ENCODE measurements around the gene FBXO41. TPM values are rescaled to one million over a fixed set of nuclear protein-coding genes. Genes with fewer than 3 reads are reported as not detected.

FBXO41 gene
- total RNA-seq, 1 donor from 2014 or later: 6.6 TPM

DNA sequence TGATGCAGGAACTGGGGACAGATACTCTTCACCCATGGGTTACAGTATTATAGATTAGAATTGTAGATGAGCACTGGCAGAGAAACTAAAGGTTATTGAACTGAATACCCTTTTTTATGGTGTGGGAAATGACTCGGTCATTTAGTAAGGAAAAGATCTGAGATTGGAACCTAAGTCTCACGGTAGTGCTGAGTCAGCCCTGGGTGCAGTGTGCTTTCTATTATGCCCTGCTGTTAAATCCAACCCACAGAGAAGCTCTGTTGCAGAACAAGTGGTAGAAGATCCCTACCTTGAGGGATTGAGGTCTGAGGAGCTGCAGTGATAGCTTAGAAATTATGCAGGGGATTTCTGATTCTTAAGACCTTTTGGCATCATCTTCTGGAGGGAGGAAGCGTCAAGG, 37.4 kb downstream of the FBXO41 start:
- no peak for DNase-seq (ENCODE audit: low spot score)

DNA sequence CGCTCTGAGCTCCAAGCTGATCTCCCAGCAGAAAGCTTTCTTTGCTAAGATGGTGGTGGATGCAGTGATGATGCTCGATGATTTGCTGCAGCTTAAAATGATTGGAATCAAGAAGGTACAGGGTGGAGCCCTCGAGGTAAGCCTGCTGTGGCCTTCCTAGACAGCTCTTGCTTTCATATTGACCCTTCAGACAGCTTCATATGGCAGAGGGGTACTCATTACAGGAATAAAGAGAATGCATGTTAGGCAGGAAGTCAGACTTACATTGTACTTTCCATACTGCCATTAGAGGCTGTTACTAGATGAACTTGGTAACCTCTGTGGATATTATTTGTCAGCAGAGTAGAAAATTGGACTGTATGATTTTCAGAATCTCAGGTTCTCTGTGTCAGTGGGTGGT, 39.7 kb downstream of the FBXO41 start:
- no peak for DNase-seq (ENCODE audit: low spot score)

DNA sequence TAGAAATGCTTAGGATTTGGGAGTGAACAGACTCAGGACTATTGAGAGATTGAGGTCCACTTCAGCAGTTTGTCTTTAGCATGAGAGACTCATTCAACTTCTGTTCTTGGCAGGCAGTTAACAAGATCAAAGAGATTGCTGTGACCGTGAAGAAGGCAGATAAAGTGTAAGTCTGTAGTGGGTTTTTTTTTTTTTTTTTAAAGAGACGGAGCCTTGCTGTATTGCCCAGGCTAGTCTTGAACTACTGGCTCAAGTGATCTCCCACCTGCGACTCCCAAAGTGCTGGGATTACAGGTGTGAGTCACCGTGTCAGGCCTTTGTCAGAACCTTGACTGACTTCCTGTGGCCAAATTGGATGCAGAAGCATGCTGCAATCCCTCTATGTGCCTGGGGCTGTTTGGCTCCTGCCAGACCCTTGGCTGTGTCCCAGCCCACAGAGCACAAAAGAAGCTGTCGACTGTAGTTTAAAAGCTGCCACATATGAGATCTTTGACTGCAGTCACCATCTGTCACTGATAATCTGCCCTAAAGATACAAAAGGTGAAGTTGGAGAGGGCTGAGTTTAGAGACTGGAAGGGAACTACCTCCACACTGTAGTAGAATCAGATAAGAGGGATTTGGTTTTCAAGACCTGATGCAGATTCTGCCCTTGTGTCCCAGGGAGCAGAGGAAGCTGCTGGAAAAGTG, 40.3 kb downstream of the FBXO41 start:
- no peak for DNase-seq (ENCODE audit: low spot score)

- no peak for DNase-seq (ENCODE audit: low spot score)
Measured at GRCh38 chr2:73239776-73240175, 44.5 kb downstream of the FBXO41 start.

DNA sequence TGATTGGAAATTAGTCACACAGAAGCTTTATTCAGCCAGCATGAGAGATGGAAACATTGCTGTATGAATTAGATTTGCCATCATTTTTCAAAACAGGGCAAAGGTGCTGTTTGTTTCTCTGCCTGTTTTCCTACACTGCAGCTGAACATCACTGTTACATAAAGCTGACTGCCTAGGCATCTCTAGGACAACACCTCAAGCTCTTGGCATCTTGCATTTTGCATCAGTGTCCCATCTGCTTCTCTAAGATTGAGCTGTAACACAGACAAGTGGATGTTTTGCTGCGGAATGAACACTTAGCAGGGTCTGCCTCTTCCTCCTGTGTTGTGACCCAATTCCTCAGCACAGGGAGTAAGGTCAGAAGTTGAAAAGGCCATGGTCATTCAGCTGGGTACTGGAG, 45.3 kb downstream of the FBXO41 start:
- DNase-seq (ENCODE audit: low spot score): no peak

- DNase-seq (ENCODE audit: low spot score): no peak
Measured at GRCh38 chr2:73238149-73238548, 46.1 kb downstream of the FBXO41 start.

DNA sequence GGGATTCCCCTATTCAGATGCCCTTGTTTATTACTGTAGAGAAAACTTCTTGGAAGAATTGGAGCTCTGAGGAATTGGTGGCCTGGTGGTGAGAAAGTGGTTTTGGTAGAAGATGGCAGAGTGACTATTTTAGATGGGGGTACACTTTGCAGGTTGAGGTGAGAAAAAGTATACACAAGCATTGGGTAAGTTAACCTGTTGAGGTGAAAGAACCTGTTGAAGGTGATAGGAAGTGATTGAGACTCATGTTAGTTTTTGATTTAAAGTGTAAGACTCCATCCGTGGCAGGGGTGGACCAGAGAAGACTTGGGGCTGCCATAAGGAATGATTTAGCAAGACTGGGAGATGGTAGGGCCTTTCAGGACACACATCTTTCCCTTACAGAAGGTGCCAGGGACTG, 47.1 kb downstream of the FBXO41 start:
- no peak for DNase-seq (ENCODE audit: low spot score)

DNA sequence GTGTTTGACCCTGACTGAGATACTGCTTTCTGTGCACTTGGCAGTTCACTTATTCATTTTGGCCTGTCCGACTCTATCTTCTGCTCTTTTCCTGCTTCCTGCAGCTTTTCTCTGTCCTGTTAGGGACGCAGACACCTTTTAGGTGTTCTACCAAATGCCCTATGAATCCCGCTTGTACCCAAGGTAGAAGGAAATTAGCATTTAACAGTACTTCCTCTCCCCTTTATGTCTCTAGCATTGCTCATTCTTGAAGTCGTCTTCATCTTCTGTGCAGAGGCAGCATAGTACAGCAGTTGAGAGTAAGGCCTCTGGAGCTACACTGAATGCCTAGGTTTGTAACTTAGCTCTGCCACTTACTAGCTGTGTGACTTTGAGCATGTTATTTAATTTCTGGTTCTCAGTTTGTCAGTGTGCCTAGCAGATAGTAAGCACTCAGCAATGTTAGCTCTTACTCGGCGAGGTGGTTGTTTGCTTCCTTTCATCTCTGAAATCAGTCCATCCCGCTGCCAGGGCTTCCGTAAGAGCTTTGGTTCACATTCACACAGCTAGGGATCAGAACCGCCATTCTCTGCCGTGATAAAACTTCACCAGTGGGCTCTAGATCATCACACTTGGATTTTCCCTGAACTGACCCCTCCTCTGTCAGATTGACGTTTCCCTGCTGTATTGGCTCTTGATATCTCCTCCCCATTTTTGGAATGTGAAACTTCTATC, 48.8 kb downstream of the FBXO41 start:
- DNase-seq (ENCODE audit: low spot score): no peak

DNA sequence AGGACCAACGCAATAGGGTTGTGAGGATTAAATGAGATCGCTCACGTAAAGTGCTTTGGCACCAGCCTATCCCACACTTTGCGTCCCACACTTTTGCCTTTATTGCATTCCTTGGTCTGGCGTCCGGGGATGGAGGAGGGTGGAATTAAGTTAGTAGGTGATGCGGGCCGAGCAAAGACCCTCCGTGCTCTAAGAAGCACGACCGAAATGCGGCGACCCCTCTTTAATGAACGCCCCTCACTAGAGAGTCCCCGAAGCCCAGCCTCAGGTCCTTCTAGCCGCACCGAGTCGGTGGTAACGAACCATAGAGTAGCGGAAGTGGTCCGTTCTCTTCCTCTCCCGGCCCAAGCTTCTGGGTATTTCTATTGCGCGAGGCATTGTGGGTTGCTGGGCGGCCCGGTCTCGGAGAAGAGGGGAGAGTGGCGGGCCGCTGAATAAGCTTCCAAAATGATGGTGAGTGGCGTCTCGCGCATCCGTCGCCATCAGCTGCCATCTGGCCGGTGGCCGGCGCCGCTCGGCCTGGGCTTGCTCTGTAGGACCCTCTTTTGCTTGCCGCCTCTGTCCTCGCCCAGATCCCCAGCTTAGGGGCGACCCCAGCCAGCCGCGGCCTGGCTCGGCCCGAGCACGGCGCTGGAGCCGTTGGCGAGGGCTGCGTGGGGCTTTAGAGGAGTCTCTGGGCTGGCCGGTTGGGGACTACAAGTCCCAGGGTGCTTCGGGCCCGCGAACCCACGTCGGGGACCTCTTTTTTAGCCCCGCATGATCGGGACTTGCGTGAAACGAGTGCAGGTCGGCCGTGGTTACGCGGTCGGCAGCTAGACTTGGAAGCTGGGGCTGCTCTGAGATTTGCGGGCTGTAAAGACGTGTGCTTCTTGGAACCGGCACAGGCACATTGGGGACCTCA, 50.1 kb downstream of the FBXO41 start, which contains the start of gene CCT7:
CCT7 (plus strand) TSS at position 377 of the 901 bp plus-strand sequence; CDS start at position 448, 71 bp downstream.
- DNase-seq (ENCODE audit: low spot score): peak; percentile 90

DNA sequence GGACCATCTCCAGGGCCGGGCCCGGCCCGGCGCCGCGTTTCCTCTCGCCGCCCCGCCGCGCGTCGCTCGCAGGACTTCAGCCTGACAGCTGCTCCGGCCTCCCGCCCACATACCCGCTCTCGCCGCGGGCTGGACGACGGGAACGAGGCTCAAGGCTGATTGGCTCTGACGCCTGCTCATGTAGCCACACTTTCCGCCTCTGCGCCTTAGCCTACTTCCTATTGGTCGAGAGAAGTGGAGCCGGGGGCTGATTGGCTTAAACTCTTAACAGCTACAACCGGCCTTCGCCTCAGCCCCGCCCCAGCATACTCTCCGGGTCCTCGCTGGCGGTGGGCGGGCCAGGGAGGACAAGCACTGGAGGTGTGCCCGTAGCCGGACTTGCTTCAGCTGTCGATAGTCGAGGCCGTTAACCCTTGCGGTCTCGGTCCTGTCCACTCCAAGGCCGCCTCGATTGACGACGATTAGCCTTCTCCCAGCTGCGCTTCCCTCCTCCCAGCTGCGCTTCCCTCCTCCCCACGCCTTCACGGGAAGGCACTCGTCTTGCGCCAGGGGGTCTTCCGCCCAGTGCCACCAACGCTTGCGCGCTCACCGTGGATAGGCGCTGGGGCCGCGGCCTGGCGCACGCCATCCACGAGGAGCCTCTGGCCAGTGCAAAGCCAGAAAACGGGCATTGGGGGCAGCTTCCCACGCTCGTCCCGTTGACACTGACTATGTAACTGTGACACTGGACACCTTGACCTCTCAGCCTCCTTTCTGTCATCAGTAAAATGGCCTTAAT, 50.9 kb downstream of the FBXO41 start, which contains the start of gene PRADC1:
PRADC1 (minus strand) TSS at position 86 of the 778 bp plus-strand sequence; CDS start at position 7, 79 bp downstream.
- peak; percentile 99 for DNase-seq (ENCODE audit: low spot score)

GRCh38 chr2:73232403-73233153, 51.7 kb downstream of the FBXO41 start:
- DNase-seq (ENCODE audit: low spot score): peak; percentile 48

DNA sequence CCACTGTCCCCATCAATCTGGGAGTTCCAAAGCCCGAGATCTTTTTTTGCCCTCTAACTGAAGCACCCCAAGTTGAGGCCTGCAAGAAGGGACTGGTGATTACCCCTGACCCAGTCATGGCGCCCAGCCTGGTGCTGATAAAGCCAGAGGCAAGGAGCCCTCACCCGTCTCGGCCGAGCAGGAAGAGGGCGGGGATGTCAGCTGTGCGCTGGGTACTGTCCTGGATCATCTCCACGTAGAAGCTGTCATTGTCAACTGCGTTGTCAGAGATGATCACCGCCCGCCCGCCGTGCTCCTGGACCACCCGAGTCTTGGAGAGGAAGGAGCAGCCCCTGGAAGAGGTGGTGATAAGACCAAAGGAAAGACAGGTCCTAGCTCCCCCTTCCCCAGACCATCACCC, 55.6 kb downstream of the FBXO41 start:
- no peak for DNase-seq (ENCODE audit: low spot score)

DNA sequence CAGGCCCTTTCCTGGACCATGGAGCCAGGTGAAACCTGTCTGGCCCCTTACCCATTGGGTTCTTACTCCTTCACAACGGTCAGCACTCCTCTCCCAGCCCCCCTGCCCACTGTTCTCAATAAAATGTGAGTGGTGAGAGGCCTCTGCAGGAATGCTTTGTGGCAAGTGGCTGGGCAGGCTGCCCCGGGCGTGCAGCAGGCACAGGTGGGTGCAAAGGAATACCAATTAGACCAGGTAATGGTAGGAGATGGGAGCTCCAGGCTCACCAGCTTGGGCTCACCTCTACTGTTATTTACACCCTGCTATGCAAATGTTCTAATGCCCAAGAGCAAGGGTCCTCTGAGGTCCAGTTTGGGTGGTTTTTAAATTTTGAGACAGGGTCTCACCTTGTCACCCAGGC, 57.2 kb downstream of the FBXO41 start:
- no peak for DNase-seq (ENCODE audit: low spot score)

DNA sequence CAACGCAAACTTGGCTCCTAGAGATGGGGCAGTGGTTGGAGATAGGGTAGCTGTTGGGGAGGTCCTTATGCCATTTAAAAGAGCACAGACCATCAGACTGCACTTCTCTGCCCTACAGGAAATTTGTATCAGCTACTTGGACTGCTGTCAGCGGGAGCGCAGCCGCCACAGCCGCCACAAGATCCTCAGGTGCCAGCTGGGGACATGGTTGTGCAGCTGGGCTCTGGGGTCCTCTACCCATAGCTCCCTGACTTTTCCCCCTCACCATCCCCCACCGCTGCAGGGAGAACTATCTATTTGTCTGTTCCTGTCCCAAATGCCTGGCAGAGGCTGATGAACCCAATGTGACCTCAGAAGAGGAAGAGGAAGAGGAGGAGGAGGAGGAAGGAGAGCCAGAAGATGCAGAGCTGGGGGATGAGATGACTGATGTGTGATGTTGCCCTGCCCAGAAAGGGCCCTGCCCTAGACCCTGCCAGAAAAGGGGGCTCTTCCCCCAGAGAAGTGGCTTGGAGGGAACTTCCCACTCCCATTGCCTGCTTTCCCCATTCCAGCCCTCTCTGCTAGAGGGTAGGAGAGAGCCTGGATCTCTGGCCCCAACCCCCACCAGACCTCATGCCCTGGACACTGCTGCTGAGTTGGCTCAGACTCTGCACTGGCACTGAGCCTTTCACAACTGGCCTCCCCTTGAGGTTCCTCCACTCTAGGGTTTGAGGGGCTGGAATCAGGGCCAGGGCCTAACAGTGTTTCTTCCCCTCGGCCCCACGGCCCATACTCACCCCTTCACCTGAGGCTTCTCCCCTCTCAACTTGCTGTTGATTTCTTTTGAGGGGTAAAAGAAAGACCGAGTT, 58.5 kb downstream of the FBXO41 start:
- DNase-seq (ENCODE audit: low spot score): no peak

DNA sequence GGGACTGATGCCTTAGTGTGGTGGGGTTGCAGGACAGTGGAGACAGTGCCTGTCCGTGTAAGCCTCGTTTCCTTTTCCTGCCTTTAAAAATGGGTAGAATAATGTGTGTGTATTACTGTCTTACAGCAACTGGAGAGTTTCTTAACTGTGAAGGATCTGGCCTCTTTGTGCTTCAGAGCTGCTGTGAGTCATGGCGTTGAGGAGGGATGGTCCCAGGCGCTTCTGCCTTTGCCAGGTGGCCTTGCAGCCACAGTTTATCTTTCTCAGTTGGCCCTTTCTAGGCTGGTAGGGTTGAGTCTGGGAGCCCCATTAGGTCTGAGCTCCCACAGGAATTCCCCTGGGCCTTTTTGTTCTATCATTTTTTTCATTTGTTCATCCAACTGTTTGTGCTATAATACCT, 60.5 kb downstream of the FBXO41 start:
- no peak for DNase-seq (ENCODE audit: low spot score)

DNA sequence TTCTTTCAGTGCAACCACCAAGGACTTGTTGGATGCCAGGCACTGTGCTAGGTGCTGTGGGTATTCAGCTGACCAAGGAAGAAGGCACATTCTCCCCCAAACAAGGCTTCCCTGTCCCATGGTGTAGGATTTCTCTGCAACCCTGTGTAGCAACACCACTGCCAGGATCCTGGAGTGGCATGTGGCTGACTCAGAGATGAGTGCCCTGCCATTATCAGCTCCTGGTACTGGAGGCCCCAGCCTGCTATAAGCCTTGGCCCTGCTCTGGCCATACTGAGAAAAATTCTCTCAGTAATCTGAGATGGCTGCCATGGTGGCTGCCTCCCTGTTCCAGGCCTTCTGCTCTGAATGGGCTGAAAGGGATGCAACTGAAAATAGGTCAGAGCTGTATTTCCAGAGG, 66.0 kb downstream of the FBXO41 start:
- no peak for DNase-seq (ENCODE audit: low spot score)

DNA sequence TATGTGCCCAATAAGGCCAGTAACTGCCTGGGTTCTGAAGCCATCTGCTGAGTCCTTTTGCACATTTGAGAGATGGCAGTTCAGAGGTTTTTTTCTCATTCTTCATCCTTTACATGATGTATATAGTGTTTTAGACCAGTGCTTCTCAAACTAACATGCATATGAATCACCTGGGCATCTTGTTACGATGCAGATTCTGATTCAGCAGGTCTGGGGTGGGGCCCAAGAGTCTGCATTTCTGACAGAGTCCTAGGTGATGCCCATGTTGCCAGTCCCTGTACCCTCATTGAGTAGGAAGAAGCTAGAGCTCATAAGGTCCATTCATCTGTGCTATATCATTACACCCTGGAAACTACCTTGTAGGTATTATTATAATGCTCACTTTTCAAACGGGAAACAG, 66.5 kb downstream of the FBXO41 start:
- no peak for DNase-seq (ENCODE audit: low spot score)

DNA sequence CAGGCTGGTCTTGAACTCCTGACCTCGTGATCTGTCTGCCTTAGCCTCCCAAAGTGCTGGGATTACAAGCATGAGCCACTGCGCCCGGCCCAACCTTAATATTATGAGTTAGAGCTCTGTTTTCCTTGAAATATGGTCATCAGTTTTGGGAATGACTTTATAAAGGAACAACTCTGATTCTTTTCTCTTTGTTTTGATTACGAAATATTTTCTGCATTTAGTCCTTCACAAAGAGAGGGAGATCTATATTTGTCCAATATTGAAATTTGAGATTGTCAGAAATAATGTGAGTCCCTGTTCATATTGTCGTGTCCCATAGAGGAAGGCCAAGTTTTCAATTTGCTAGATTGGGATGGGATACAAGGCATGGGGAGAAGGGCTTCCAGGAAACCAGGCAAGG, 67.1 kb downstream of the FBXO41 start:
- DNase-seq (ENCODE audit: low spot score): no peak

DNA sequence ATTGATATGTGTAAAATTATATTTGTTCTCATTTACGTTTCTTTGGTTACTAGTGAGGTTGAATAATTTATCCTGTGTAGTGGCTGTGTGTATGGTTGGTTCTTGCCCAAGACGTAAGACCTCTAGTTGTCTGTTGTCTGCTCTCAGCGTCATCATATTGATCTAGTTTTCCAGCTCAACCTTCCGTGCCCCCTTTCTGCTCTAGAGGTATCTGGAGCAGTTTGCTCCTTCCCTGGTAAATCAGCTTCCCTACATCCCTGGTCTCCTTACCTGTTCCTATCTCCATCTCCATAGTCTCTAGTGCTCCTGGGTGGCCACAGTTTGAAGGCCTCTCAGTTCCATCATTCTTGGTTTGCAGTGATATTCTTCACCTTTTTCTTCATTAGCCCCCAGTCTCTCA, 69.0 kb downstream of the FBXO41 start:
- DNase-seq (ENCODE audit: low spot score): no peak
